ENCODE data around the gene TLX2.
"Not testable (repeated sequence)": the region's sequence is repeated elsewhere in the genome, so short reads cannot be mapped to it uniquely, and the experiment has no call there.

Gene TLX2

DNA sequence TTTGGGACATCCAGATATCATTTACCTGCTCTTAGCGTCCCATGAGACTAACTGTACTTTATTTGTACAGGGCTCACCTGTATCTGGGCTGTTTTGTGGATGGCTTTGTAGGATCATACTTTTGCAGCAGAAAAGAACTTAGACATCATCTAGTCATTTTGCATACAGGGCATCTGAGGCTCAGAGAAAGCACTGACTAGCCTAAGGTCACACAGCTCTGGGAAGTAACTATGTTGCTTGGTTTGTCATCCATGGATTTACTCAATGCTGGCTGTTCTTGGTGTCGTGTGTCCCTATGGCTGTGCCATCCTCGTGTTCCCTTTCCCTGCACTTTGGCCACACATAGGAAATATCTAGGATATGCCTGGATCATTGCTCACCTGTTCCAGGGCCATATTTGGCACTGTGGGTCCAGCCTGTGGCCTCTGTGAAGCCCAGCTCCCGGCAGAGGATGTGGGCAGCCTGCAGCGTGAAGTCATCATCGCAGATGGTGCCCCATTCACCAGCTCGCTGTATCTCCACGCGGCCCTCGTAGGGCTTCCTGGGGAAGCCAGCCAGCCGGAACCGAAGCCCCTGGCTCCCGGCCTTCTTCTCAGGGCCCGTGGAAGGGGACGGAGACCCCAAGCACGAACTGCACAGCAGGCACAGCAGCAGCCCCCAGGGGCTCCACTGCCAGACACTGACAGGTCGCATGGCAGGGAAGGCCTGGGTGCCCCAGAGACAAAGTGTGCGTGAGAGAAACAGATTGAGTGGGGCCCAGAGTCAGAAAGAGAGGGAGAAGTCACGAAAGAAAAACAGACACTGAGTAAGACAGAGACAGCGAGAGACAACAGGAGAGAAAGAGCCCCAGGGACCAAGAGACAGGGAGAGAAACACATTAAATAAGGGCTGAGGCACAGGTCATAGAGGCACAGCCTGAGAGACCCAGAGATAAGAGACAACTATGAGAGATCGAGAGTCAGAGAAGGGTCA lies 38.0 kb downstream of the TLX2 start:
- H3K4me3 ChIP-seq, result no peak overlapping the region

DNA sequence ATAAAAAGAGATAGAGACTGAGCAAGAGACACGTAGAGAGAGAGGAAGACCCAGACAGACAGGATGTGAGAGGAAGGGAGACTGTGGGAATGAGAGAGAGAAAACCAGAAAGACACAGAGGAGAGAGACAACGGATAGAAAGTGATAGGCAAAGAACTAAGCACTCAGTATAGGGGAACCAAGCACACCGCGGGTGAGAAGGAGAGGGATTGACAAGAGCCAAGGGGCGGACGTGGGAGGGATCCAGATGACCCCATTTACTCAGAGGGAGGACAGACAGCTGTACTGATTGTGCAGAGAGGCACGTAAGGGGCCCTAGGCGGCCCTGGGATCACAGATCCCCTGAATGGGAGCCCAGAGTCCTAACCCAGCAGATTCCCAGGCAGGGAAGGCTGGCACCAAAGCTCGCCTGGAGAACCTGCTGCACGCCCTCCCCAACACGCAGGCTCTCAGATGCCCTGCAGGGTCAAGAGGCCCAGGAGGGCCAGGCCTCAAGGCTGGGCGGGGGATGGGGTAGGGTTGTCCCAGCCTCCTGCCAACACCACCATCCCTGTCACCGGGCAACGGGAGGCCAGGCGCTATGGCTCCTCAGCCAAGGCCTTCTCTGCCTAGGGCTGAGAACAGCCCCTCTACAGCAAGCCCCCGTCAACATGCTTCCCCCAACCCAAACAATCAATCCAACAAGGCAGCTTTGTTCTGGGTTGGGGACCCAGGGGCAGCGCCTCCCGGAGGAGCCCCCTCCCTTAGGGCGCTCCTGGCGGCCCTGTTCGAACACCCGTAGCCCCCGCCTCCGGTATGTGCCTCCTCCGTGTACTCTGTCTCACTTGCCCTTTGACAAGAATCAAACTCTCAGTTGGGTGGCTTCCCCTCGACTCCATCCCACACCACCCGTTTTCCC lies 38.9 kb downstream of the TLX2 start:
- Histone ChIP-seq H3K4me3 (peak overlapping the region in 5 of 7 experiments; percentile 48 to 59 (median 54)), H3K27ac (peak overlapping the region in 12 of 21 experiments; percentile 7 to 91 (median 56))

More for the DNA sequence above, 38.0 kb downstream of the TLX2 start:
- peak overlapping the region in 2 of 21 experiments; percentile 34 to 35 for H3K27ac ChIP-seq

DNA sequence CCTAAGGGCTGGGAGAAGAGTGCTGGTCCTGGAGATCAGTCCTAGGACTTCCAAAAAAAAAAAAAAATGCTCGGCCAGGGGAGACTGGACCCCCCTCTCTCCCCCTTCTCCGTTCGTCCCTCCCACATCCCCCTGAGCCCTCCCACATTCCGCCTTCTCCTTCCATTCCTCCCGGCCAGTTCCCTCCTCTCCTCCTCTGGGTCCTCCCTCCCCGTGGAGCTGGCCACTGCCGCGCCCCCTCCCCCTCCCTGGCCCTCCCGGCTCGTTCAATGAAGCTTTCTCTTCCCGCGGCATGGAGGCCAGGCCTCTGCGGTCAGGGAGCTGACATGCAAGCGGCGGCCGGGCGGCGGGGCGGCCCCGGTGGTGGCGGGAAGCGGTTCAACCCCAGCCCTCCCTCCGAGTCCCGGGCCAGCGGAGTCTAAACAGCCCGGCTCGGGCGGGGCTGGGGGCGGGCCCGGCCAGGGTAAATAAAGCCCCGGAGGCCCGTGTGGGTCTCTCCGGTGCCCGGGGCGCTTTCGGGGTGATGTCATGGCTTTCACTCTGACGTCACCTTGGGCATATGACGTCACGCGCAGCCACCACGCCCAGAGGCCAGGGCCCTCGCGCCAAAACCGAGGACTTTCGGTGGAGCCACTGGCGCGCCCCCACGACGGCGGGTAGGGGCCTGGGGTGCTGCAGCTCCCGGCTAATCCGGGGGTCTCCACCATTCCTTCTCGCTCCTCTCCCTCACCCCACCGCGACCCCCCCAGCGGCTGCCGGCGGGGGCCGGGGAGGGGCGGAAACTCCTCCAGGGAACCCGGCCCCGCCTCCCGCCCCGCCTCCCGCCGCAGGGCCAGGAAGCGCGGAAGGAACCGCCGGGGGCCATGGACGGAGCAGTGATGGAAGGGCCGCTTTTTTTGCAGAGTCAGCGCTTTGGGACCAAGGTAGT lies 39.9 kb downstream of the TLX2 start, which contains the start of the genes DOK1 and LOXL3:
TSS of gene DOK1 (plus strand) at position 829 of the 928 bp plus-strand sequence. CDS start at position 864, 35 bp downstream.
TSS of gene LOXL3 (minus strand) at position 51 of the 928 bp plus-strand sequence. CDS start 1,308 bp downstream, outside the sequence.
- Histone ChIP-seq H3K4me3 (peak within 1 kb of the TSS; percentile 34 to 59 (median 54)), H3K27ac (peak within 1 kb of the TSS in 20 of 21 experiments; percentile 1 to 91 (median 75))

DNA sequence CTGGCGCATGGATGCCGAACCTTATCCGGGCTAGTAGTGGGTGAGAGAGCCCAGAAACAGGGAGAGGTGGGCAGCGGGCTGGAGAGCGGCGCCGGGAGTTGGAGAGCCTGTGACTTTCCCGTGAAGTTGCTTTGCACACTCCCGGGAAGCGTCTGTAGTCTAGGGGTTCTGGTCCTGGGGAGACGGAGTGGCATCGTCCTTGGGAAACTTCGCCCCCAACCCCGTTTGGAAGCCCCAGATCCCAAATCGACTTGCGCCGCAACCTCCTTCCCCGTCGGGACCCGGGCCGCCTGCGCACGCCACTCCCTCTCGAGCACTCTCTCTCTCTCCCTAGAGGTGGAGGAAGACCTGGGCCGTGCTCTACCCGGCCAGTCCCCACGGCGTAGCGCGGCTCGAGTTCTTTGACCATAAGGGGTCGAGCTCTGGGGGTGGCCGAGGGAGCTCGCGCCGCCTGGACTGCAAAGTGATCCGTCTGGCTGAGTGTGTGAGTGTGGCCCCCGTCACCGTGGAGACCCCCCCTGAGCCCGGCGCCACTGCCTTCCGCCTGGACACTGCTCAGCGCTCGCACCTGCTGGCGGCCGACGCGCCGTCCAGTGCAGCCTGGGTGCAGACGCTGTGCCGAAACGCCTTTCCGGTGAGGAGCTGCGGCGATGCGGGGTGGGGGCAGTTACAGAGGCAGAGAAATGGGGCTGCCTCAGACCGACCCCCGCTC lies 40.7 kb downstream of the TLX2 start:
- Histone ChIP-seq H3K4me3 (peak overlapping the region; percentile 34 to 59 (median 54)), H3K27ac (peak overlapping the region in 20 of 21 experiments; percentile 1 to 91 (median 75))

DNA sequence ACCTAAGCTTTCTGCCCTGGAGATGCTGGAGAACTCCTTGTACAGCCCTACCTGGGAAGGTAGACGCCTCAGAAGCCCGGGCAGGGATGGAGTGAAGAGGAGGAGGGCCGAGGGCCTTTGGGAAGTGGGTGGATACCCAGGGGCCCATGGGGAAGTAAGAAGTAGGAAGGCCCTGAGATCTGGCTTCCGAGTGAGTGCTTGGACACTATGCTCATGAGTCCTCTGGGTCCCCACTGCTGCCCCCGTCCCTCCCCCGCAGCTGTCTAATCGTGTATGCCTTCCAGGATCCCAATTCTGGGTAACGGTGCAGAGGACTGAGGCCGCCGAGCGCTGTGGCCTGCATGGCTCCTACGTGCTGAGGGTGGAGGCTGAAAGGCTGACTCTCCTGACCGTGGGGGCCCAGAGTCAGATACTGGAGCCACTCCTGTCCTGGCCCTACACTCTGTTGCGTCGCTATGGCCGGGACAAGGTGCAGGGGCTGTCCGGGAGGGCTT lies 41.4 kb downstream of the TLX2 start:
- Histone ChIP-seq H3K4me3 (peak overlapping the region; percentile 34 to 59 (median 54)), H3K27ac (peak overlapping the region in 19 of 21 experiments; percentile 58 to 91 (median 76))

DNA sequence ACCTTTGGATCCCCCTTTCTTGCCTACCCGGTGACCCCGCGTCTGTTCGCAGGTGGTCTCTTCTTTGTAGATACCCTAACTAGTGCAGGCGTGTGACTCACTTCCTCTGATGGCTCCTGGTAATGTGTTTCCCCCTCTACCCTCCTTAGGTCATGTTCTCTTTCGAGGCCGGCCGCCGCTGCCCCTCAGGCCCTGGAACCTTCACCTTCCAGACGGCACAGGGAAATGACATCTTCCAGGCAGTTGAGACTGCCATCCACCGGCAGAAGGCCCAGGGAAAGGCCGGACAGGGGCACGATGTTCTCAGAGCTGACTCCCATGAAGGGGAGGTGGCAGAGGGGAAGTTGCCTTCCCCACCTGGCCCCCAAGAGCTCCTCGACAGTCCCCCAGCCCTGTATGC lies 41.9 kb downstream of the TLX2 start:
- peak overlapping the region in 14 of 21 experiments; percentile 5 to 90 (median 74) for H3K27ac ChIP-seq
- H3K4me3 ChIP-seq, result peak overlapping the region in 4 of 7 experiments; percentile 48 to 57 (median 52)

DNA sequence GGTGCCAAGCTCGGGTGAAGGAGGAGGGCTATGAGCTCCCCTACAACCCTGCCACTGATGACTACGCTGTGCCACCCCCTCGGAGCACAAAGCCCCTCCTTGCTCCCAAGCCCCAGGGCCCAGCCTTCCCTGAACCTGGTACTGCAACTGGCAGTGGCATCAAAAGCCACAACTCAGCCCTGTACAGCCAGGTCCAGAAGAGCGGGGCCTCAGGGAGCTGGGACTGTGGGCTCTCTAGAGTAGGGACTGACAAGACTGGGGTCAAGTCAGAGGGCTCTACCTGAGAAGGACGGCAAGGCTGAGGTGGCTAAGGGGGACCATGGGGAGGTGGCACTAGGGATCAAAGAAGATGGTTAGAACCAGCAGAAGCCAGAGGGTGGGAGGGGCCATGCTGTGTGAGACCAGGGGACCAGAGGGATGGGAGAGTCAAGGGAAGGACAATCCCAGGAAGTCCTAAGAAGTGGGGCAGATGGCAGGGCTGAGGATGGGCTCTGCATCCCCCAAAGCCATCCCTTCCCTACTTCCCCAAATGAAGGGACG lies 42.7 kb downstream of the TLX2 start:
- Histone ChIP-seq H3K27ac (no peak overlapping the region), H3K4me3 (no peak overlapping the region)

DNA sequence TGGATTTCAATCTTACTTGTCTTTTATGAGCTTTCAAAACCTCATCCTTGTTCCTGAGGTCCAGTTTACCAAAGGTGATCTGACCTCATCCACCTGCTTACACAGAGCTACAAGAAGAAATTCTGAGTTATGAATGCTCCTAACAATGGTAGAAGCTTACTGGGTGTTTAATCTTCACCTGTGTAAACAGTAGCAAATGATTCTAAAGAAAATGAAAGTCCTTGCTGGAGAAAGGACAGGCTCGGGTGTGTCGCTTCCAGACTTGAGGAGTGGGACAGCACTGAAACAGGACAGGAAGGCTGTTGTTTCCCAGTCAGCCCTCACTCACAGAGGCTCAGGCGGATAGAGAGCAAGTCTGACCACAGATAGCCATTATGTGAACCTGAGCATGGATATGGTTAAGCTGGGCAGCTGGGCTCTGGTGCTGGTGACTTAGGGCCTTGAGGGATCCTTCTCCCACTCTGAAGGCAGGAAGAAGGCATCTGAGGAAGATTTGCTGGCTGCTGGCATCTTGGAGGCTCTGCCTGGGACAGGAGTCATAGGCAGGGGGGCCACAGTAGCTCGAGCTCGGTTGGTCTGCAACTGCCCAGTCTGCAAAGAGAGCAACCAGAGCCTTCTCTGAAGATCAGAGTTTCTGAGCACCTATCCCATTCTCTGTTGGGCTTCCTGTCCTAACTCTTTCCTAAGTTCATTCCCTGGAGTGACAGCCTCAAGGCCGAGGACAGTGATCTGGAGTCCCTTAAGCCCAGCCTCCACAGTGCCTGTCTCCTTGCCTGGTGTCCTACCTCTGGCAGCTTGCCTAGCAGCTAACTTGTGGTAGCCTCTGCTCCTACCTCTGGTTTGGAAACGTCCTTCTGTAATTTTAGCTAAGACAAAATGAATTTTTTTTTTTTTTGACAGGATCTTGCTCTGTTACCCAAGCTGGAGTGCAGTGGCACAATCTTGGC lies 44.3 kb downstream of the TLX2 start:
- H3K4me3 ChIP-seq, result no peak overlapping the region
- no peak overlapping the region for H3K27ac ChIP-seq

DNA sequence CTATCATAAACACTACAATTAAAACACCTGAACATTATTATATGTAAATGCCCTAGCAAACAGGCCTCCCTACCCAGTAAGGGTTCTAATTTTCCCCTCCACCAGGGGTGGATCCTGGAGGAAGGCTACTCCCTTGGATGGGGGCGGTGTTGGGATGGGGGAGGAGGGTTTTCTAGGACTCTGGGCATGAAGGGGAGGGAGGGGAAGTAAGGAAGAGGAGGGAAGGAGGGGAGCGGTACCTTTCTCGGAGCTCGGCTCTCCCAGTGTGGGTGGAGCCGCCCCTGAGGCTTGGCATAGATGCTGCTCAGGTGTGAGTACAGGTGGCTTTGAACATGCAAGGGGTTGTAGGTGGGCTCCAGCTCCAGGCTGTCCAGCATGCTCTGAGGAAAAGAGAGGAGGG lies 45.7 kb downstream of the TLX2 start:
- H3K27ac ChIP-seq, result no peak overlapping the region
- no peak overlapping the region for H3K4me3 ChIP-seq

DNA sequence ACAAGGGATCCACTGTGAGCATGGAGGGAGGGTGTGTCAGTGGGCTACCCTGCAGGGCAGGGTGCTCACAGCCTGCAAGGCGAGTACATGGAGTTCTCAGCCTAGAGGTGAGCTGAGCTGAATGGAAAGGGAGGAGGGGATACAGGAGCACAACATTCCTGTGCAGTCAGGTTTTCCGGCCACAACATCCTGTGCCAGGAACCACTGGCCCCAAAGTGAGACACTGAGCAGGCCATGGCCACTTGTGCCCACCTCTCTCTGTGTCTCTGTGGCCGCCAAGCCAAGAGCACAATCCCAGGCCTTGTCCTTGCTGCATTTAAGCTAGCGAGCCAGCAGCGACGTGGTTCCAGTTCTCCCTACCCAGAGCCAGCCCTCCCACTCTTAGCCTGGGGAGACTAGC lies 46.3 kb downstream of the TLX2 start:
- Histone ChIP-seq H3K27ac (no peak overlapping the region), H3K4me3 (no peak overlapping the region)

DNA sequence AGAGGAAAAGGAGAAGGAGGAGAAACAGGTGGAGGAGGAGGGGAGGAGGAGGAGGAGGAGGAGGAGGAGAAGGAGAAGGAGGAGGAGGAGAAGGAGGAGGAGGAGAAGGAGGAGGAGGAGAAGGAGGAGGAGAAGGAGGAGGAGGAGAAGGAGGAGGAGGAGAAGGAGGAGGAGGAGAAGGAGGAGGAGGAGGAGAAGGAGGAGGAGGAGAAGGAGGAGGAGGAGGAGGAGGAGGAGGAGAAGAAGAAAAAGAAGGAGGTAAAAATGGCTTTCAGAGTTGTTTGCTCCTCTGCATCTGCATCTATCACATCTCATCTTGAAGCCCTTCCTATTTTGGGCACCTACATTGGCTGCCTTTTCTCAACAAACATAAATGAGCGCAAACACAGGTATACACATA lies 46.8 kb downstream of the TLX2 start:
- H3K4me3 ChIP-seq, H3K27ac ChIP-seq: not testable (repeated sequence)

DNA sequence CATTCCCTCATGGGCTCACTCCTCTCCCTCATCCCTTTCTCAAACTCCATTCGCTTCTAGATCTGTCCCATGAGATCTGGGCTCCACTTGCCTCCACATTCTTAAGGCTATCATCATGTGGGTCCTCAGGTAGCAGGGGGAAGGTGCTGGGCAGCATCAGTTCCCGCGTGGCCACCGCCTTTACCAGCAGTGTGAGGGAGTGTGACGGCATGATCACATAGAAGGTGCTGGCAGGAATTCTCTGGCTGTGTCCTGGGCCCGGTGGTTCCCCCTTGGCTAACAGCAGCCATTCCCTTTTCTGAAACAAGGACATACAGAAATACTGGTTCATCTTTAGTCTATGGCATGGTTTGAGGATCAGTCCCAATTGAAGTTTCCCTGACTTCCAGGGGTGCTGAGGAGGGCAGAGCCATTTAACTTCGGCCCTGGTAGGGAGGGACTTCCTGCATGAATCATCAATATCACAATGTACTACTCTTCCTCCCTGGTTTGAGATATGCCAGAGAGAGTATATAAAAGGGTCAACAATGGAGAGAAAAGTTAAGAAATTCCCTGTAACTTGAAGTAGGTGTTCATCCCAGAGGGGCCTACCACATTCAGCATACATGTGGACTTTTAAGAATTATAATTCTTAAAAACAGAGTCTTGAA lies 48.0 kb downstream of the TLX2 start:
- H3K4me3 ChIP-seq, result no peak overlapping the region

DNA sequence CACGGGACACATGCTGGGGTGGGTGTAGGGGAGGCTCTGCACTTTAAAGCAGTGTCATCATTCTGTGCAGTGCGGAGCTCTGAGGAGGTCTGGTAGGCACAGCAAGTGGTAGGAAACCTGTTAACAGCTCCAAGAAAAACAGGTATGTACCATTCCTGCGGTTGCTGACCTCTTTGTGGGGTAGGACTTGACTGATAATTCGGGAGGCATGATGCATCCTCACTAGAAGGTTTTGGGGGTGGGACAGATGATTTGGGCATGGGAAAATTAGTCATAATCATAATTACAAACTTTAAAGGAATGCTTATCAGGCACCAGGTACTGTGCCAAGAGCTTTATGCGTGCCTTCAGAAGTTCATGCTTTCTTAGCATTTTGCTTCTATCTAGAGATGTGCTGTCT lies 50.0 kb downstream of the TLX2 start:
- no peak overlapping the region for H3K27ac ChIP-seq
- no peak overlapping the region for H3K4me3 ChIP-seq

More for the DNA sequence above, 48.0 kb downstream of the TLX2 start:
- no peak overlapping the region for H3K27ac ChIP-seq

DNA sequence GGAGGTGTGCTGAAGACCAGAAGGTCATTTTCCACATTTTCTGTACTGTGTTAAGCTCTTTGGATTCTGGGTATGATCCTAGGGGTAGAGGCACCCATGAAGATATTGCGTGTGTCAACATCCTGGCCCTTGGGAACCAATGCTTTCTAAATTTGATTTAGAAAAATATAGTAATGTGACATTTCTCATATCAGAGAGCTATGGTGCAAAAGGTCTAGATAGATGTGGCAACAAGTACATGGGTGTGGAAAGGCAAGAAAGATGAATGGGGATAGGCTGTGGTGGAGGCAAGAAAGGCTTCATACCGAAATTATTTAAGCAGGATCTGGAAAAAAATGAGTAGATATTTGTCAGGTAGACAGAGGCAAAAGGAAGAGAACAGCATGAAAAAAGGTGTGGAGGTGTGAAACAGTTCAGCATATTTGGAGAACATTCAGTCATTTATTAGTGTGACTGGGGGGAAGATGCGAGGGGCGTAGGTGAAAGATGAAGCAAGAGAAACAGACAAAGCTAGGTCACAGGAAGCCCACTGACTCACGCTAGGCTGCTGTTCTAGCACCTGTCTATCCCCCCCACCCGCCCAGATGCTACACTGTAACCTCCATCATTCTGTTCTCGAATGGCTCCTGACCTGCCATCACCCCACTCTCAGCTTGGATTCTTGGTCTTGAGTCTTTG lies 52.0 kb downstream of the TLX2 start:
- peak overlapping the region in 6 of 21 experiments; percentile 15 to 59 (median 42) for H3K27ac ChIP-seq
- no peak overlapping the region for H3K4me3 ChIP-seq

DNA sequence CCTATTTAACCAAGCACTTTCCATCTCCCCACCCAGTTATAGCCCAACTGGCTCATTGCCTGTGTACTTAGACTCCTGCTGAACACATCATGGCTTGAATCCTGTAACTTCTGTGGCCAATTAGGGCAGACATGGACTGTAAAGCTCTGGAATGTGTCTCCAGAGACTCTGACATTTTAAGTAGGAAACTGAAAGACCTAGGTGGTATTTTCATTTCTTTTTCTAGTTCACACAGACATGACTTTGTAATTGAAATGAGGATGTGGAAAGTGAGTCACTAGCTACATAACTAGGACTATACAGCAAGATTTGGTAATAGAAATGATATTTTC lies 52.5 kb downstream of the TLX2 start:
- H3K27ac ChIP-seq, result peak overlapping the region in 6 of 21 experiments; percentile 15 to 59 (median 42)

More for the DNA sequence above, 52.5 kb downstream of the TLX2 start:
- H3K4me3 ChIP-seq, result no peak overlapping the region
